Osteoblast (primary cell): ENCODE data around the gene PPP6R1. TPM values are rescaled to one million over a fixed set of nuclear protein-coding genes. Genes with fewer than 3 reads are reported as not detected.

Source experiments
- DNase-seq: peaks from one replicate; pipeline ENCODE4 v3.0.0; 2011; ENCODE audit warnings: low spot score, mixed read lengths; ENCODE audit not compliant: insufficient read length; ENCODE audit errors: missing footprints
- H2AFZ ChIP-seq: 2 replicates; pipeline ENCODE4 v1.6.0; 2011; ENCODE audit warnings: mild to moderate bottlenecking, low read length
- H3K27ac ChIP-seq: 2 replicates; pipeline ENCODE4 v1.5.1; 2011; ENCODE audit warnings: mild to moderate bottlenecking, low read depth, low read length, moderate library complexity
- H3K27me3 ChIP-seq: 2 replicates; pipeline ENCODE4 v1.6.0; 2012; ENCODE audit warnings: mild to moderate bottlenecking, control low read depth, inconsistent platforms, low read length, moderate library complexity; ENCODE audit not compliant: insufficient read depth
- H3K36me3 ChIP-seq: 2 replicates; pipeline ENCODE4 v1.5.1; 2011; ENCODE audit warnings: mild to moderate bottlenecking, low read length, control low read depth, moderate library complexity; ENCODE audit not compliant: insufficient read depth
- H3K4me1 ChIP-seq: 2 replicates; pipeline ENCODE4 v1.5.1; 2011; ENCODE audit warnings: mild to moderate bottlenecking, low read length, control low read depth, moderate library complexity; ENCODE audit not compliant: insufficient read depth
- H3K4me2 ChIP-seq: 2 replicates; pipeline ENCODE4 v1.6.0; 2011; ENCODE audit warnings: mild to moderate bottlenecking, low read length; ENCODE audit not compliant: insufficient read depth
- H3K4me3 ChIP-seq: fragments of 200-600 bp; sonication (generic); 3 replicates; pipeline ENCODE4 v1.5.1; 2012; ENCODE audit warnings: mild to moderate bottlenecking, low read length, inconsistent platforms; ENCODE audit not compliant: insufficient read depth
- H3K79me2 ChIP-seq: 2 replicates; pipeline ENCODE4 v1.6.0; 2012; ENCODE audit warnings: mild to moderate bottlenecking, low read length, control low read depth, inconsistent platforms; ENCODE audit not compliant: insufficient read depth
- H3K9me3 ChIP-seq: 2 replicates; pipeline ENCODE4 v1.5.1; 2011; ENCODE audit warnings: low read depth, low read length, control low read depth
- H4K20me1 ChIP-seq: 2 replicates; pipeline ENCODE4 v1.6.0; 2012; ENCODE audit warnings: mild to moderate bottlenecking, low read length, control low read depth; ENCODE audit not compliant: insufficient read depth
- total RNA-seq: library from RNA; depleted of rRNA; stranded (reverse); fragments of >200 nt; gene quantifications from 2 replicates; pipeline ENCODE4 v1.2.3, GENCODE V29; 2012
- TF ChIP-seq, protein P1 (sequence below): IDR thresholded peaks from 2 replicates; pipeline ENCODE4 v1.5.1; 2011; ENCODE audit warnings: mild to moderate bottlenecking, low read depth, low read length, moderate library complexity; ENCODE audit errors: extremely low read depth

The PPP6R1 gene
- total RNA-seq, 1 donor: 32.6 TPM

DNA sequence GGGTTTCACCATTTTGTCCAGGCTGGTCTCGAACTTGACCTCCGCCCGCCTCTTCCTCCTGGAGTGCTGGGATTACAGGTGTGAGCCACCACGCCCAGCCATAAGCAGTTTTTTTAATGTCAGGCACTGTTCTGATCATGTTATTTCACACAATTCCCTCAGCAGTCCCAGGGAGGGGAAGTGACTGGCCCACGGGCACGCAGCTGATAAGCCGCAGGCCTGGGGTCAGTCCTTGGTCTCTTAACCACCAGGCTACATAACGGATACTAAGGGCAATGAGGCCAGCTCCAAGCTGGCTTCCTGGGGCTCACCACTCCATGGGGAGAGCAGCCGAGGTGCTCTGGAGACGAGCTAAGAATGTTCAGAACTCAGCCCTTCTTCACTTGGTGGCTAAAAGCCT is 38.5 kb upstream of the PPP6R1 start:
- no peaks in the 10 kb centered on the region for H4K20me1 ChIP-seq
- H3K27me3 ChIP-seq: no peaks in the 10 kb centered on the region
- peaks cover 12% of the 10 kb centered on the region for H3K36me3 ChIP-seq
- no peak overlapping the region for H3K4me3 ChIP-seq
- TF ChIP-seq, protein P1, sequence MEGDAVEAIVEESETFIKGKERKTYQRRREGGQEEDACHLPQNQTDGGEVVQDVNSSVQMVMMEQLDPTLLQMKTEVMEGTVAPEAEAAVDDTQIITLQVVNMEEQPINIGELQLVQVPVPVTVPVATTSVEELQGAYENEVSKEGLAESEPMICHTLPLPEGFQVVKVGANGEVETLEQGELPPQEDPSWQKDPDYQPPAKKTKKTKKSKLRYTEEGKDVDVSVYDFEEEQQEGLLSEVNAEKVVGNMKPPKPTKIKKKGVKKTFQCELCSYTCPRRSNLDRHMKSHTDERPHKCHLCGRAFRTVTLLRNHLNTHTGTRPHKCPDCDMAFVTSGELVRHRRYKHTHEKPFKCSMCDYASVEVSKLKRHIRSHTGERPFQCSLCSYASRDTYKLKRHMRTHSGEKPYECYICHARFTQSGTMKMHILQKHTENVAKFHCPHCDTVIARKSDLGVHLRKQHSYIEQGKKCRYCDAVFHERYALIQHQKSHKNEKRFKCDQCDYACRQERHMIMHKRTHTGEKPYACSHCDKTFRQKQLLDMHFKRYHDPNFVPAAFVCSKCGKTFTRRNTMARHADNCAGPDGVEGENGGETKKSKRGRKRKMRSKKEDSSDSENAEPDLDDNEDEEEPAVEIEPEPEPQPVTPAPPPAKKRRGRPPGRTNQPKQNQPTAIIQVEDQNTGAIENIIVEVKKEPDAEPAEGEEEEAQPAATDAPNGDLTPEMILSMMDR: no peak
- H3K4me2 ChIP-seq: no peak overlapping the region
- DNase-seq: no peak
- no peak overlapping the region for H2AFZ ChIP-seq
- H3K79me2 ChIP-seq: no peaks in the 10 kb centered on the region
- peaks cover 7% of the 10 kb centered on the region for H3K4me1 ChIP-seq
- no peaks in the 10 kb centered on the region for H3K9me3 ChIP-seq
- no peak overlapping the region for H3K27ac ChIP-seq

DNA sequence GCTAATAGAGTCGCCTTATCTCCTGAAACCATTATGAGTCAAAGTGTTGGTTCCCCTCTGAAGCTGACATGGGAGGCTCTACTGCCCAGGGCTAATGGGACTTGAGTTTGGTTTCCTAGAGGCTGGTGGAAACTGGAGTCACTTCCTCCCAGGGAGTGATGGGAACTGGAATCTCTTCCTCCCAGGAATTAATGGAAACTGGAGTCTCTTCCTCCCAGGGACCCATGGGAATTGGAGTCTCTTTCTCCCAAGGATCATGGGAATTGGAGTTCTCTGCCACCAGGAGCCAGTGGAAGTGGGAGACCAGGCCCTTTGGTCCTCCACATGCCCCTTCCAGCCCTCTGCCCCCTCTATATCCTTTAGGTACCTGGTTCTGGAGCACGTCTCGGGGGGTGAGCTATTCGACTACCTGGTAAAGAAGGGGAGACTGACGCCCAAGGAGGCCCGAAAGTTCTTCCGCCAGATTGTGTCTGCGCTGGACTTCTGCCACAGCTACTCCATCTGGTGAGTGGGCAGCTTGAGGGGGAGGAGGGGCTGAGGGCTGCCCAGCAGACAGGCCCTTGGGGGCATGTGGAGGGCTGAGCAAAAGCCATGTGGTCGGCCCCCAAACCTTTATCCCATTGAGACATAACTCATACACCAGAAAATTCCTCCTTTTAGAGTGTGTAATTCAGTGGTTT is 30.4 kb upstream of the PPP6R1 start:
- no peak overlapping the region for H3K27ac ChIP-seq
- peaks cover 6% of the 10 kb centered on the region for H3K36me3 ChIP-seq
- TF ChIP-seq, protein P1: no peak
- H4K20me1 ChIP-seq: no peaks in the 10 kb centered on the region
- H3K79me2 ChIP-seq: no peaks in the 10 kb centered on the region
- H3K9me3 ChIP-seq: no peaks in the 10 kb centered on the region
- H2AFZ ChIP-seq: no peak overlapping the region
- no peaks in the 10 kb centered on the region for H3K27me3 ChIP-seq
- H3K4me1 ChIP-seq: peaks cover 6% of the 10 kb centered on the region
- no peak overlapping the region for H3K4me2 ChIP-seq
- peak; percentile 87 for DNase-seq
- no peak overlapping the region for H3K4me3 ChIP-seq

DNA sequence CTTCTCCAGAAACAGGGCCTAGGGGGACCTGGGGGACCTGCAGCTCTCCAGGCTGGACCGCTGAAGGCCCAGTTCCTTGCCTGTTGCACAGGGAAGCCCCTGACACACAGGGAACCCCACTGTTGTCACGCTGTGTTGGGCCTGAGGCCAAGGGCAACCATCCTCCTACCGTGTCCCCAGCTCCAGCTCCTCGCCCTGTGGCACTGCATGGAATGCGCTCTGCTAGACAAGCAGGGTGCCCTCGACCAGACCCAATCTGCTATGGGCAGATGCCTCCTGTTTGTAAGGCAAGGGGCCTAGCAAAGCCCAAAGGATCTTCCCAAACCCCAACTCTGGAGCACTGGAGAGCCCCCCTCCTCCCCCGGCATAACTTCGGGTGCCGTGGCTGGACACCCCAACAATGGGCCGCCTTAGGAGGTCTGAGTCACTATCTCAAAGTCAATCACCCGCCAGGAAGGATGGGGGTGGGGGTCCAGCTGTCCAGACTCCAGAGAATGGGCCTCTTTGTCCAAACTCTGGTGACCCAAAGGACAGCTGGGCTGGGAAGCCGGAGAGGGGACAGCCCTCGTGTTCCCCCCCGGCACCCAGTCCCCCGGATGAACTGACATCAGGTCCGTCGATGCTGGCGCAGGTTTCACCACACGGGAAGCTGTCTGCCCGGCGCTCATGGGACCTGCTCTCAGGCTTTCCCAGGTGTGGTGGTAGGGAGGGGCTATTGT is 28.7 kb upstream of the PPP6R1 start:
- Histone ChIP-seq H3K27ac (no peak overlapping the region), H3K4me2 (no peak overlapping the region), H3K79me2 (no peaks in the 10 kb centered on the region), H3K36me3 (peaks cover 2% of the 10 kb centered on the region), H3K9me3 (no peaks in the 10 kb centered on the region), H4K20me1 (no peaks in the 10 kb centered on the region), H3K27me3 (no peaks in the 10 kb centered on the region), H2AFZ (no peak overlapping the region), H3K4me1 (peaks cover 9% of the 10 kb centered on the region), H3K4me3 (no peak overlapping the region)
- DNase-seq: no peak
- TF ChIP-seq, protein P1: no peak

DNA sequence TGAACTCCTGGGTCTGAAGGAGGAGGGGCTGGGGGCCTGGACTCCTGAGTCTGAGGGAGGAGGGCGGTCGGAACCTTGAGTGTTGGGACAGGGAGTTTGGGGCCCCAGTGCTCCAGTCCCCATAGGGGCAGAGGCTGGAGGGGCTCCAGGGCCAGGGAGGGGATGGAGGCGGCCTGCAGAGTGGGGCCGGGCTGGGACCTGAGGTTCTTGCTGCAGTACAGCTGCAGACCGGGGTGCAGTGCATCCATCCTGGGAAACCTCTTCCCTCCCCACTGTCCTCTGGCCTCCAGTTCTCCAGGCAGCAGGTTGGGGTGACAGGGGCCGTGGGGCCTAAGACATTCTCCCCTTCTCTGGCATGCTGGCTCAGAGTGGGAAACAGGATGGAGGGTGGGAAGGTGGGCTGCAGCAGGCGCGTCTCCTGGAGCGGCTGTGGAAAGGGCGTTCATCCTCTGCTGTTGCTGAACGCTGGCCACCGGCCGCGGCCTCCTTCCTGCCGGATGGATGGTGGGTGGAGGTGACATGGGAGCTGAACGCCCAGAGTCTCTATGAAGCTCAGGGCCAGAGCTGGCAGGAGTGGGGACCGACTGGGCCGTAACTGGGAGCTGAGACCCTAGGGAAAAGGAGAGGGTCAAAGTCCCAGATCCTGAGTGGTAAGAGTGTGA is 26.5 kb upstream of the PPP6R1 start:
- Histone ChIP-seq H3K4me1 (peaks cover 16% of the 10 kb centered on the region), H3K9me3 (no peaks in the 10 kb centered on the region), H3K27ac (no peak overlapping the region), H3K4me3 (peak overlapping the region; percentile 43), H3K36me3 (no peaks in the 10 kb centered on the region), H3K27me3 (no peaks in the 10 kb centered on the region), H3K79me2 (no peaks in the 10 kb centered on the region), H3K4me2 (peak overlapping the region; percentile 65), H4K20me1 (no peaks in the 10 kb centered on the region), H2AFZ (peak overlapping the region; percentile 56)
- peak; percentile 88 for DNase-seq
- TF ChIP-seq, protein P1: no peak
